GM12865 (cell line): ENCODE data around the gene DUSP12.
"Not testable (repeated sequence)": the region's sequence is repeated elsewhere in the genome, so short reads cannot be mapped to it uniquely, and the experiment has no call there.

Experiments
- DNase-seq: peaks from one replicate; pipeline ENCODE4 v3.0.0; 2010; ENCODE audit warnings: low read depth
- H3K4me3 ChIP-seq: 2 replicates; pipeline ENCODE4 v1.5.1; 2011; ENCODE audit warnings: mild to moderate bottlenecking, low read depth, low read length, control low read depth
- CTCF ChIP-seq: IDR thresholded peaks from 2 replicates; pipeline ENCODE4 v1.5.1; 2011; ENCODE audit warnings: low read length, control low read depth, low read depth, inconsistent platforms; ENCODE audit not compliant: insufficient read depth; ENCODE audit errors: missing control alignments

DUSP12 gene

DNA sequence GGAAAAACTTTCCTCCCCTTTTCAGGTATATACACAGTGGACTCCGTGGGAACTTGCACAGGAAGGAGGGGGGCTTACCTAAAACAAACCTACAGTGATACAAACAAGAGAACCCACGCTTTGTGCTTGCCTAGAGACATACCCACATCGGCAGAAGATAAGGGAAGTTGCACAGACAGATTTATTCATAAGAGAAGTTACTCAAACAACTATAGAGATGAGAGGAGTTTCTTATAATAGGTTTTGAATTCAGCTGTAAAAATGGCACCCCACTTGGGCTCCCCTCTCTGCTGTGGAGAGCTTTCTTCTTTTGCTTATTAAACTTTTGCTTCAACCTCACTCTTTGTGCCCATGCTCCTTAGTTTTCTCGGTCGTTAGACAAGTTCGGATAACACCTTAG lies 1.8 kb upstream of the DUSP12 start:
- TF ChIP-seq CTCF, result no peak
- no peak overlapping the region for H3K4me3 ChIP-seq
- no peak for DNase-seq

DNA sequence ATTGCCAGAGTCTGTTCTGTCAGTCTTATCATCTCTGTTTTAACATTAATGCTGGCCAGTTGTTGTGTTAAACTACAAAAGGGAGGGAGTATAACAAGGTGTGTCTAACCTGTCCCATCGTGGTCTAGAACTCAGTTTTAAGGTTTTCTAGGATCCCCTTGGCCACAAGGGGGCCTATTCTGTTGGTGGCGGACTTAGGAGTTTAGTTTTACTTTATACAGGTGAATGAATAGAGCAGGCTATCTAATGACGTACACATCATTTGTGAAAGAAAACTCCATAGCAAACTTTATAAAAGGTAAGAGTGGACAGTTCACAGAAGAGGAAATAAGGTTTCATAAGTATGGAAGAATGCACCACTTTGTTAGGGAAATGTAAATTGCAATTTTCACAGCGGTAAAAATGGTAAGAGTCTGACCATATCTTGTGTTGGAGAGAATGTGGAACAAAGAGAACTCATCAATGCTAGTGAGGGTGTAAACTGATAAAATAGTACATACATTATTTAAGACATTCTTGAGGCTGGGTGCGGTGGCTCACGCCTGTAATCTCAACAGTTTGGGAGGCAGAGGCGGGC lies 14.0 kb downstream of the DUSP12 start:
- no peak overlapping the region for H3K4me3 ChIP-seq
- DNase-seq, result peak; percentile 59
- TF ChIP-seq CTCF, result peak; percentile 59

- peak; percentile 93 for DNase-seq
- H3K4me3 ChIP-seq, result peak within 1 kb of the TSS; percentile 86
- no peak for TF ChIP-seq CTCF
Measured at GRCh38 chr1:161766102-161766981, 16.8 kb downstream of the DUSP12 start, which contains the start of gene ATF6. Gene ATF6, plus strand, starts transcription at chr1:161766320. Its CDS starts 41 bp downstream, at chr1:161766361.

- no peak overlapping the region for H3K4me3 ChIP-seq
- no peak for TF ChIP-seq CTCF
- DNase-seq, result no peak
Measured at GRCh38 chr1:161768461-161768860, 18.9 kb downstream of the DUSP12 start.

- DNase-seq, result no peak
- no peak overlapping the region for H3K4me3 ChIP-seq
Measured at GRCh38 chr1:161768986-161769672, 19.5 kb downstream of the DUSP12 start.

DNA sequence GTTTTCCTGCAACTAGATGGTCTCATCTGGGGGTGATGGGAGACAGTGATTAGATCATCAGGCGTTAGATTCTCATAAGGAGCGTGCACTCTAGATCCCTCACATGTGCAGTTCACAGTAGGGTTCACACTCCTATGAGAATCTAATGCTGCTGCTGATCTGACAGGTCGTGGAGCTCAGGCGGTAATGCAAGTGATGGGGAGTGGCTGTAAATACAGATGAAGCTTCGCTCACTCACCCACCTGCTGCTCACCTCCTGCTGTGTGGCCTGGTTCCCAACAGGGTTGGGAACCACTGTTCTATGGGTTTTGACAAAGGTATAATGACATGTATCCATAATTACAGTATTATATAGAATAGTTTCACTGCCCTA lies 20.1 kb downstream of the DUSP12 start:
- not testable (repeated sequence) for H3K4me3 ChIP-seq, DNase-seq

More at GRCh38 chr1:161768986-161769672, 19.5 kb downstream of the DUSP12 start:
- TF ChIP-seq CTCF, result no peak

- no peak for DNase-seq
- H3K4me3 ChIP-seq, result no peak overlapping the region
- TF ChIP-seq CTCF, result no peak
Measured at GRCh38 chr1:161770250-161770649, 20.7 kb downstream of the DUSP12 start.
